ENCODE measurements around the gene KLC1.

The KLC1 gene

DNA sequence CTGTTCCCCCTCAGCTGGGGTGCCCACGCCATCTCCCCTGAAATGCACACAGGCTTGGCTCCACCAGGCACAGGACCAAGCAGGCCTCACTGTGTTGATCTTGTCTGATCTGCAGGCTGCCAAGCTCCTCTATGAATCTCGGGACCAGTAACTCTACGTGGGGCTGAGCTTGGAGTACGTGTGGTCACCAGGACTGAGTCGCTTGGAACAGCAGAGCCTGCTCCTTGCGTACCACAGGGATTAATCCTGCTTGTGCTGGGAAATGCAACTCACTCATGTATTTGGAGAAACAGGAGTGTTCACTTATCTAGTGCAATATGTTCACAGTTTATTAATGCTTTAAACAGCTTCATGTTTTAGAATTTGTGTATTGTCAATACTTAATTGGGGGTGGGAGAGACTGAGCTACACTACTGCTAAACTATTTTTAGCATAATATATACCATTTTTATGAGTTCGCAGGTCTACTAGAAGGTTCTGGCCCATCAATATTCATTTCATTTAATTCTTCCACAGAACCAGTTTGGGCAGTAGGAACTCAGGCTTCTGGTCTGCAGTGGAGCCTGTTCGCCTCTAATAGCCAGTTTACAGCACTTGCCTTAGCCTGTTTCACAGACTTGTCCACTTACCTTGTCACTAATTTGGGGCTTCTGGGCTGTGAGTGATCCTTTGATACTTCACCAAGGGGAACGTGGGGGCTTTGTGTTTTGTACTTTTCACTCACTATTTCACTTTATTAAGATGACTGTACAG, 104.0 kb downstream of the KLC1 start:
- Histone ChIP-seq H3K27ac (ENCODE audit: low read depth, low read length) (no peak overlapping the region), H3K36me3 (ENCODE audit: control insufficient read depth, insufficient read depth, low read length) (peaks cover 45% of the 10 kb centered on the region), H3K27me3 (ENCODE audit: control insufficient read depth, insufficient read depth, low read length) (no peaks in the 10 kb centered on the region), H3K4me1 (ENCODE audit: control insufficient read depth, insufficient read depth, low read length) (no peaks in the 10 kb centered on the region), H3K4me3 (ENCODE audit: low read depth, low read length) (no peak overlapping the region), H3K9ac (ENCODE audit: low read depth, low read length) (no peak overlapping the region), H3K9me3 (ENCODE audit: control insufficient read depth, insufficient read depth, low read length) (no peaks in the 10 kb centered on the region)

DNA sequence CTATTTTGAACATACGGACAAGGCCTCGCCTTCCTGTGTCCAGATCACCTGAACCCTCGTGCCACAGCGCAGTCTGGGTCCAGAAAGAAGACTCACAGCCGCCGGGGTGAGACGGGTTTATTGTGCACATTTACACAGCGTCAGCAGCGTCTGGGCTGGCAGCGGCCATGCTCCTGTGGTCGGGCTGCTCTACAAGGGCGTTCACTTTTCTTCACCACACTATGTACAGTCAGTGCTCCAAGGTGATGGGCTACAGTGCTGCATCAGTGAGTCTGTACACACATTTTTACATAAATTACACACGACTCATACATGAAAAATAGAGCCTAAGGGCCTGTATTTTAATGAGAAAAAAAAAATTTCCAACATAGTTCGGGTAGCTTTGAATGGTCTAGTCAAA, 104.6 kb downstream of the KLC1 start:
- Histone ChIP-seq H3K36me3 (ENCODE audit: control insufficient read depth, insufficient read depth, low read length) (peaks cover 45% of the 10 kb centered on the region), H3K27me3 (ENCODE audit: control insufficient read depth, insufficient read depth, low read length) (no peaks in the 10 kb centered on the region)

DNA sequence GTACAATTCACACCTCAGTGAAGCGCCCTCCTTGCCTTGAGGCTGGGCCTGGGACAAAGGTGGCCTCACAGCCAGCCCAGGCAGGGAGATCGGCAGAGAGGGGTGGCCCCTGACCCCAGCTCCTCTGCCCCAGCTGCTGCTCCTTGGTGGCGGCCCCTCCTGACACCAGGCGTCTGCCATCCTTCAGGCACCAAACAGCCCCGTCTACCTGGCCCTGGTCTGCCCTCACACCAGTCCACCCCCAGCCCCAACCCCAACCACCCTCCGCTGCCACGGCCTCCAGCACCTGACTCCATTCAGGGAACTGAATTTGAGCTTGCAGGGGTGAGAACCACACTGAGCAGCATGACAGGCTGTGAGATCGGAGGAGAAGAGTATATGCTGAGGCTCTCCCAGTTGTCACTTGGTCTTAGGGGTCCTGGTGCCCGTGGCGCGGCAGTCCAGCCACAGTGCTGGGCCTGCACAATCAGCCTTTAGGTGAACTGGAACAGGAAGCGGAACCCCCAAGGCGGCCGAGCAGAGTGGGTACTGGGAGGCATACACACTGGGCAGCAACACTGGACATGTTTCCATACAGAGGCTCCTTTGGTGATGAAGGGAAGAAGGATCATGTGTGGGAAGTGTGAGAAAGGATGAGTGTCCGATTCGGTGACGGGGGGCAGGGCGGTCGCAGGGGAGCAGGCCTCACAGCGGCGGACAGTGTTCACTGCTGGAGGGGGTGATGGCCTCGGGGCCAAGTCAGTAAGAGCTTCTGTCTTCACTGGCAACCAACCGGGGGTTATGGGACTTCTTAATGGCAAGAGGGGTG, 105.3 kb downstream of the KLC1 start:
- no peak overlapping the region for H3K27ac ChIP-seq (ENCODE audit: low read depth, low read length)
- H3K27me3 ChIP-seq (ENCODE audit: control insufficient read depth, insufficient read depth, low read length): no peaks in the 10 kb centered on the region
- H3K4me3 ChIP-seq (ENCODE audit: low read depth, low read length): no peak overlapping the region
- no peaks in the 10 kb centered on the region for H3K9me3 ChIP-seq (ENCODE audit: control insufficient read depth, insufficient read depth, low read length)
- no peaks in the 10 kb centered on the region for H3K4me1 ChIP-seq (ENCODE audit: control insufficient read depth, insufficient read depth, low read length)
- H3K9ac ChIP-seq (ENCODE audit: low read depth, low read length): no peak overlapping the region
- H3K36me3 ChIP-seq (ENCODE audit: control insufficient read depth, insufficient read depth, low read length): peaks cover 40% of the 10 kb centered on the region

More for the DNA sequence above, 104.6 kb downstream of the KLC1 start:
- H3K27ac ChIP-seq (ENCODE audit: low read depth, low read length): no peak overlapping the region
- H3K9me3 ChIP-seq (ENCODE audit: control insufficient read depth, insufficient read depth, low read length): no peaks in the 10 kb centered on the region
- H3K4me1 ChIP-seq (ENCODE audit: control insufficient read depth, insufficient read depth, low read length): no peaks in the 10 kb centered on the region
- H3K9ac ChIP-seq (ENCODE audit: low read depth, low read length): no peak overlapping the region
- H3K4me3 ChIP-seq (ENCODE audit: low read depth, low read length): no peak overlapping the region

DNA sequence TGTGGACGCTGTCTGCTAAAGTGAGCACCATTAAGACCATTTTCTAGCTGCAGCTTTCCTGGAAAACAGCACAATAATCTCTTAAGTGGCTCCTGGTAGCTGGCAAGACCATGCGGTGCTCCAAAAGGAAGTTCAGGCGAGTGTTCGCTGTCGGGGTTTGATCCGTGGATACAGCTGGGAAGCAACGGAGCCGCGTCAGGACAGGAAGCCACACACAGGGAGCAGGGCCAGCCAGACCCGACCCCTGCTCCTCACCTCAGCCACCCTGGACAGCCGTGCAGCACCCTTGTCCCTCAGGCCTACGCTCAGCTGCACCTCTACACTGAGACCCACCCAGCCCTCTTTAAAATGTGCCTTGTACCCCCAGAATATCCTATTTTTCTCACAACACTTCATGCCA, 106.0 kb downstream of the KLC1 start:
- no peaks in the 10 kb centered on the region for H3K9me3 ChIP-seq (ENCODE audit: control insufficient read depth, insufficient read depth, low read length)
- no peaks in the 10 kb centered on the region for H3K27me3 ChIP-seq (ENCODE audit: control insufficient read depth, insufficient read depth, low read length)
- no peaks in the 10 kb centered on the region for H3K4me1 ChIP-seq (ENCODE audit: control insufficient read depth, insufficient read depth, low read length)
- no peak overlapping the region for H3K27ac ChIP-seq (ENCODE audit: low read depth, low read length)
- peaks cover 33% of the 10 kb centered on the region for H3K36me3 ChIP-seq (ENCODE audit: control insufficient read depth, insufficient read depth, low read length)
- H3K9ac ChIP-seq (ENCODE audit: low read depth, low read length): no peak overlapping the region
- no peak overlapping the region for H3K4me3 ChIP-seq (ENCODE audit: low read depth, low read length)

DNA sequence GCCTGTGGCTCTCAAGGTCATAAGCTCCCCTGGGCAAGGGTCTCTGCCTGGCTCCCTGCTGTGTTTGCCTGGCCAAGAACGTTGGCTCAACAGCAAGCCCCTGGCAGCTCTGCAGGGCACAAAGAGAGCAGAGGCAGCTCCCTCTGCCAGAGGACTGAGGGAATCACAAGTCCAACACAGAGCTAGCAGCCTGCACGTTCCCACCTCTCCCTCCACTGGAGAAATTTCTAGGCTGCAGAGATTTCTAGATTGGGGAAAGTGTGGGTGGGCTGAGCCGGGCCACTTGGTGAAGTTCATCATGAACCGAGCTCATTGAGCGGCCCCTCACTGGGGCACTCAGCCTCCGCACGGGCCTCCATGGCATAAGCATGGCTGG, 106.4 kb downstream of the KLC1 start:
- Histone ChIP-seq H3K27ac (ENCODE audit: low read depth, low read length) (no peak overlapping the region), H3K9me3 (ENCODE audit: control insufficient read depth, insufficient read depth, low read length) (no peaks in the 10 kb centered on the region), H3K4me1 (ENCODE audit: control insufficient read depth, insufficient read depth, low read length) (no peaks in the 10 kb centered on the region), H3K27me3 (ENCODE audit: control insufficient read depth, insufficient read depth, low read length) (no peaks in the 10 kb centered on the region), H3K36me3 (ENCODE audit: control insufficient read depth, insufficient read depth, low read length) (peaks cover 29% of the 10 kb centered on the region), H3K9ac (ENCODE audit: low read depth, low read length) (no peak overlapping the region), H3K4me3 (ENCODE audit: low read depth, low read length) (no peak overlapping the region)

DNA sequence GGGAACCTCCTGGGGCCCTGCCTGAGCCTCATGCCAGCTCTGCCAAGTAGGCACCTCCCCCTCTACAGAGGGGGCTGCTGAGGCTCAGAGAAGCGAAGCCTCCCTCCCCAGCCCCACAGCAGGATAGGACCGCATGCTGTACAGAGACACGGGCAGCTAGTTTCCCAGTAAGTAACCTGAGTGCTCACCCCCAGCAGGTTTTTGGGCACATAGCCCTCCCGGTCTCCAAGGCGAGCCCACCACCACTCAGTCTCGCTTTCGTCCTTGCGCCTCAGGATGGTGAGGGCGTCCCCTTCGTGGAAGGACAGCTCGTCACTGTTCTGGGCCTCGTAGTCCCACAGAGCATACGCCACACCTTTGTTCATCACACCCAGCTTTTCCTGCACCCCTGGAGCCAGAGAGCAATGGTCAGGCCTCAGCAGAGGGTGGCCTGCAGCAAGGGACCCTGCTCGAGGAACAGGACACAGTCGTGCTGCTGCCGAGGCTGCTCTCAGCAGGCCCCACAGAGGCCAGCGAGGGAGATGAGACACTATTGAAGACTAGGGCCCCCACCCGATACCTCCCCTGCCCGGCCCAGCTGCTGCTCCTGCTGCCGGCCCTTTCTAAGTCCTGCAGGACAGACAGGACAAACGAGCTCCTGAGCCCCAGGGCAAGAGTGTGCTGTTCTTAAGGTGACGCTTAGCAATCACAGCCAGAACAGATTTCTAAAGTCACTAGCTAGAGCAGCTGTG, 107.0 kb downstream of the KLC1 start:
- no peaks in the 10 kb centered on the region for H3K27me3 ChIP-seq (ENCODE audit: control insufficient read depth, insufficient read depth, low read length)
- no peak overlapping the region for H3K4me3 ChIP-seq (ENCODE audit: low read depth, low read length)
- H3K36me3 ChIP-seq (ENCODE audit: control insufficient read depth, insufficient read depth, low read length): peaks cover 26% of the 10 kb centered on the region
- no peak overlapping the region for H3K9ac ChIP-seq (ENCODE audit: low read depth, low read length)
- no peaks in the 10 kb centered on the region for H3K9me3 ChIP-seq (ENCODE audit: control insufficient read depth, insufficient read depth, low read length)
- no peaks in the 10 kb centered on the region for H3K4me1 ChIP-seq (ENCODE audit: control insufficient read depth, insufficient read depth, low read length)
- no peak overlapping the region for H3K27ac ChIP-seq (ENCODE audit: low read depth, low read length)

DNA sequence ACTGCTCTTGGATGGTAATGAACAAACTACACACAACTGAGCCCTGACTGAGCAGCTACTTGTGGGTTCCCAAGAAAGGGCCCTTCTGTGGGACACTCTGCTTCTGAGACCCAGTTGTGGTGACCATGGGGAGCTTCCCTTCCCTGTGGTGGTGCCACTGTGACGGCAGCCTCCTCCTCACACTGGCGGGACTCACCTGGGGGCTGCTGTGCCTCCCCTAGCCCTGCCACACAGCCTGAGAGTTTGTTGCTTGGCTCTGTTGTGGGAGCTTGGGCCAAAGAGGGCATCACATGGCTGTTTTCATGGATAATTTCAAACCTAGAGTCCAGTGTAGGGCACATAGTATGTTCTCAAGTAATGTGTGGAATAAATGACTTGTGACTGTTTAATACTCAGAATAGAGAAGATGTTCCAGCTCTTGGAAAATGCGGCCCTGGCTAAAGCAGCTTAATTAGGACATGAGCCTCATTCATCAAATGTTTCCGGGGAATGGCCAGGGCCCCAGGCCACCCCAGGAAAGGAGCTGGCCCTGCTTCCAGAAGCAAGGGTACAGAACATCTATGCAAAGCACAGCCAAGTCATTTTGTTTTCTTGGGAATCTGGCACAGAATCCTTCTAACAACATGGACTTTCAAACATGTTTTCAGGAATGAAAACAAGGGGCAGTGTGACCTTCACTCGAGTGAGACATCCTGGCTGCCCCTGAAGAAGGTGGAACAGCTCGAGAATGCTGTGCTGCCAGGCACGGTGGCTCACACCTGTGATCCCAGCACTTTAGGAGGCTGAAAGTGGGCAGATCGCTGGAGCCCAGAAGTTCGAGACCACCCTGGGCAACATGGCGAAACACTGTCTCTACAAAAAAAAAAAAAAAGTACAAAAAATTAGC, 107.8 kb downstream of the KLC1 start:
- no peak overlapping the region for H3K27ac ChIP-seq (ENCODE audit: low read depth, low read length)
- H3K4me1 ChIP-seq (ENCODE audit: control insufficient read depth, insufficient read depth, low read length): no peaks in the 10 kb centered on the region
- H3K9ac ChIP-seq (ENCODE audit: low read depth, low read length): no peak overlapping the region
- no peaks in the 10 kb centered on the region for H3K9me3 ChIP-seq (ENCODE audit: control insufficient read depth, insufficient read depth, low read length)
- no peak overlapping the region for H3K4me3 ChIP-seq (ENCODE audit: low read depth, low read length)
- H3K27me3 ChIP-seq (ENCODE audit: control insufficient read depth, insufficient read depth, low read length): no peaks in the 10 kb centered on the region
- peaks cover 22% of the 10 kb centered on the region for H3K36me3 ChIP-seq (ENCODE audit: control insufficient read depth, insufficient read depth, low read length)

DNA sequence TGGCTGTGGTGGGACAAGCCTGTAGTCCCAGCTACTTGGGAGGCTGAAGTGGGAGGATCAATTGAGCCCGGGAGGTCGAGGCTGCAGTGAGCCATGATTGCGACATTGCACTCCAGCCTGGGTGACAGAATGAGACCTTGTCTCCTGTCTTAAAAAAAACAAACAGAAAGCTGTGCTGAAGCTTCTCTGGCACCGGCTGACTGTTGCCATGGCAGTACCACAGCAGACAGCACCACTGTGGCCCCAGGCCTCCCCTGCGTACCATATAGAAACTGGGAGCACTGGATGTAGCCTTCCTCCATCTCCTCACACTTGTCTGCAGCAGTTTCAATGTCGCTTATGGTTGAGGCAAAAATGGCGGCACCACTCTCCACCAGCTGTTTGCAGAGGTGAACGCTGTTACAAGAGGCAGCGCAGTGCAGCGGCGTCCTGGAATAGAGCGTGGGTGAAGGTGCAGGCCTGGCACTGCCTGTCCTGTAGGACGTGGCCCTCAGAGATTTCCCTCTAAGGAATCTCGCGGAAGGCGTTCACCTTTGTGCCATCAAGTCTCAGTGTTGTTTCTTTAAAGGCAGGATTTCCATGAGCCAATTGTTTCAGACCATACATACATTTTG, 108.5 kb downstream of the KLC1 start:
- Histone ChIP-seq H3K4me1 (ENCODE audit: control insufficient read depth, insufficient read depth, low read length) (no peaks in the 10 kb centered on the region), H3K4me3 (ENCODE audit: low read depth, low read length) (no peak overlapping the region), H3K27ac (ENCODE audit: low read depth, low read length) (no peak overlapping the region), H3K9me3 (ENCODE audit: control insufficient read depth, insufficient read depth, low read length) (no peaks in the 10 kb centered on the region), H3K9ac (ENCODE audit: low read depth, low read length) (no peak overlapping the region), H3K27me3 (ENCODE audit: control insufficient read depth, insufficient read depth, low read length) (no peaks in the 10 kb centered on the region), H3K36me3 (ENCODE audit: control insufficient read depth, insufficient read depth, low read length) (peaks cover 19% of the 10 kb centered on the region)

DNA sequence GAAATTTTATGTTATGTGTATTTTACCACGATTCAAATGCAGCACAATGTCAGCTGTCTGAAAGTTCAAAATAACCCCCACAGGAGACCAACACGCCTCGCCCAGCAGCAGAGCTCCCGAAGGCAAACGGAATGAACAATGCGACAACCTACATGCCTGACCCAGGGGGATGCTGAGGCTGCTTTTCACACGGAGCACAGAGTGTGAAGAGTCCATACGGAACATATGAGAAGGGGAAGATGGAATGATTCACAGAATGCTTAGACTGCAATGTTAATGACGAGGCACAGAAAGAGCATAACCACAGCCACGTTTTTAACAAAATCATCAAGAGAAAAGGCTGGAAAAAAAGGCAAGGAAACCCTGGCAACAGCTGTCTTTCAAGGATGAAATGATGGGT, 109.2 kb downstream of the KLC1 start:
- Histone ChIP-seq H3K36me3 (ENCODE audit: control insufficient read depth, insufficient read depth, low read length) (peaks cover 12% of the 10 kb centered on the region; the same call in 1 of the 2 replicates), H3K9ac (ENCODE audit: low read depth, low read length) (no peak overlapping the region), H3K4me3 (ENCODE audit: low read depth, low read length) (no peak overlapping the region), H3K4me1 (ENCODE audit: control insufficient read depth, insufficient read depth, low read length) (no peaks in the 10 kb centered on the region), H3K9me3 (ENCODE audit: control insufficient read depth, insufficient read depth, low read length) (no peaks in the 10 kb centered on the region), H3K27ac (ENCODE audit: low read depth, low read length) (no peak overlapping the region), H3K27me3 (ENCODE audit: control insufficient read depth, insufficient read depth, low read length) (no peaks in the 10 kb centered on the region)

All from HUES48 (cell line).